Measurements from ENCODE around the gene RIPOR3. TPM values are rescaled to one million over a fixed set of nuclear protein-coding genes. Genes with fewer than 3 reads are reported as not detected.

The RIPOR3 gene
- total and polyA plus RNA-seq, 4 donors: 5.6 to 90.3 (median 16.3) TPM

DNA sequence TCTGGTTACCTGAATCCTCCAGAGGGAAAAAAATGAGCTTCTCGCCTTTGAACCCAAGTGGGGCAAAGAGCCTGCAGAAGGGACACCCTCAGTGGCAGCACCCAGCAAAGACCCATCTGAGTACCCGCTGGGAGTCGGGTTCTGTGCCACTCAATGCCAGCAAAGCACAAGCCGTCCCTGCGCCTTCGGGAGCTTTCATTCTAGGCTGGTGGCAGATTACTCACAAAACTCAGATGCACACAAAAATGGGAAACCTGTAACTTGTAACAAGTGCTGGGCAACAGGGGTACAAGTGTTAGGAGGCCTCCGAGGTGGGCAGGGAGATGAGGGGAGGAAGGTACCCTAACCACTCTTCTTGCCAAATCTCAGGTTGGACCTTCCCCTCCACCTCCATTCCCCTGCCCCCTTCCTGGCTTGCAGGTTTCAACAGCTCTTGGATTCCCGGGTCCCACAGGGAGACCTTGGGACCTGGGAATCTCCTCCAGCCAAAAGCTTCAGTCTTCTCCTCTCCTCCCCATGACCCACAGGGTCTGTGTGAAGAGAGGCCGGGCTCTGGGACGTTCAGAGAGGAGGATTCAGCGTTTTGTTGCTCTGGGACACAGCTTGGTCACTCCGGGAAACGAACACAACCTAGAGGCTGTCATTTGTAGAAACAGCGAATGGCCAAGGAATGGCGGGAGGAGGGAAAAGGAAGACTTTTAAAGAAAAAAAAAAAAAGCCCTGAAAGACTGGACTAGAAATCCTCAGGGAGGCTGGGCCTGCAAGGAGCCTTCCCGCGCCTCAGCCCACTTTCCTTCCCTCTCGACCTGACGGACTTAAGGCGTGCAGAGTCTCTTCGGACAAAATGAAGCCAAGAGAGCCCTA lies 38.8 kb upstream of the RIPOR3 start:
- 52% methylated on average over 21 of the region's 21 CpGs for WGBS
- Histone ChIP-seq H3K9me3 (ENCODE audit: control insufficient read depth in 4 of 4, low read length in 3 of 4) (no peaks in the 10 kb centered on the region), H3K9ac (ENCODE audit: low read depth in 1 of 2, low read length in 2 of 2) (peak overlapping the region in 1 of 2 donors; percentile 59), H3K4me1 (ENCODE audit: control insufficient read depth in 4 of 4, insufficient read depth in 4 of 4, low read length in 3 of 4) (peaks cover 15 to 66% (median 37%) of the 10 kb centered on the region in 4 donors), H3K27ac (ENCODE audit: low read depth in 1 of 2, low read length in 2 of 2) (peak overlapping the region; percentile 87 to 91), H3K36me3 (ENCODE audit: control insufficient read depth in 4 of 4, insufficient read depth in 3 of 4, low read depth in 1 of 4, low read length in 3 of 4) (no peaks in the 10 kb centered on the region), H3K4me3 (ENCODE audit: low read depth in 1 of 3, low read length in 3 of 3) (peak overlapping the region; percentile 48 to 89 (median 80)), H3K27me3 (ENCODE audit: control insufficient read depth in 4 of 4, insufficient read depth in 4 of 4, low read length in 3 of 4) (no peaks in the 10 kb centered on the region)
- DNase-seq (ENCODE audit: low spot score): no peak
- TF ChIP-seq, protein P1, sequence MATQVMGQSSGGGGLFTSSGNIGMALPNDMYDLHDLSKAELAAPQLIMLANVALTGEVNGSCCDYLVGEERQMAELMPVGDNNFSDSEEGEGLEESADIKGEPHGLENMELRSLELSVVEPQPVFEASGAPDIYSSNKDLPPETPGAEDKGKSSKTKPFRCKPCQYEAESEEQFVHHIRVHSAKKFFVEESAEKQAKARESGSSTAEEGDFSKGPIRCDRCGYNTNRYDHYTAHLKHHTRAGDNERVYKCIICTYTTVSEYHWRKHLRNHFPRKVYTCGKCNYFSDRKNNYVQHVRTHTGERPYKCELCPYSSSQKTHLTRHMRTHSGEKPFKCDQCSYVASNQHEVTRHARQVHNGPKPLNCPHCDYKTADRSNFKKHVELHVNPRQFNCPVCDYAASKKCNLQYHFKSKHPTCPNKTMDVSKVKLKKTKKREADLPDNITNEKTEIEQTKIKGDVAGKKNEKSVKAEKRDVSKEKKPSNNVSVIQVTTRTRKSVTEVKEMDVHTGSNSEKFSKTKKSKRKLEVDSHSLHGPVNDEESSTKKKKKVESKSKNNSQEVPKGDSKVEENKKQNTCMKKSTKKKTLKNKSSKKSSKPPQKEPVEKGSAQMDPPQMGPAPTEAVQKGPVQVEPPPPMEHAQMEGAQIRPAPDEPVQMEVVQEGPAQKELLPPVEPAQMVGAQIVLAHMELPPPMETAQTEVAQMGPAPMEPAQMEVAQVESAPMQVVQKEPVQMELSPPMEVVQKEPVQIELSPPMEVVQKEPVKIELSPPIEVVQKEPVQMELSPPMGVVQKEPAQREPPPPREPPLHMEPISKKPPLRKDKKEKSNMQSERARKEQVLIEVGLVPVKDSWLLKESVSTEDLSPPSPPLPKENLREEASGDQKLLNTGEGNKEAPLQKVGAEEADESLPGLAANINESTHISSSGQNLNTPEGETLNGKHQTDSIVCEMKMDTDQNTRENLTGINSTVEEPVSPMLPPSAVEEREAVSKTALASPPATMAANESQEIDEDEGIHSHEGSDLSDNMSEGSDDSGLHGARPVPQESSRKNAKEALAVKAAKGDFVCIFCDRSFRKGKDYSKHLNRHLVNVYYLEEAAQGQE (IDR thresholded peaks at IDR 0.05): no peak
- TF ChIP-seq YY1 (IDR thresholded peaks at IDR 0.05): peak; percentile 1

DNA sequence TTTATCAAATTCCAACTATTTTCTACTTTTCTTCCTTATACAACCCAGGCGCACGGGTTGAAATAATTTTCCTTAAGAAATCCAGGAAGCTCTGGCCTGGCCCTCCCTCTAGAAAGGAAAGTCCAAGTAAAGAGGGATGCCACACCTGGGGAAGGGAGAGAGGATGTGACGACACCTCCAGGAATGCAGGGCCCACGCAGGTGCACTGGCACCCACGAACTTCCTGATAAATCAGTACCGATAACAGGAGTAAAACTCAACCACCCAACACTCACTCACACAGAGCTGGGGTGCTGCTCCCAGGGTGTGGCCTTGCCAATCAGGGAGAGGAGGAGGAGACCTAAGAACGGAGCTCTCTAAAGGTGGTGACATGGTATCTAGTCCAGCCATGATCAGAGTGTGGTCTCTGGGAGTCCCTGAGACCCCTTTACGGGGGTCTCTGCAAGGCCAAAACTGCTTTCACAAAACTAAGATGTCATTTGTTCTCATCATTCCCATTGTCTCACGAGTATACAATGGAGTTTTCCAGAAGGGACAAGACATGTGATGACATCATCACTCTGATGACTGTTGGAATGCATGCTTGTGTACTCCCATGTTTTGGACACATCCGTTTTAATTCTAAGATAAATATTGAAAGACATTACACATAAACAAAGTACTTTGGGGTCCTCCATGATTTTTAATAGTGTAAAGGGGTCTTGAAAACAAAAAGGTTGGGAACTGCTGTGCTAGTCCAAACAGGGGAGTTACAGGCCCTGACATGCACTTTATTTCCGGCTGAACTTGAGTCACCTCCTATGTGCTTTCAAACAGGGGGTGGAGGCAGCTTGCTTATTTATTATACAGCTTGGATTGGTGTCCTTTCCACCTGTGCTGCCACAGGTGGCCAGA lies 37.9 kb upstream of the RIPOR3 start:
- Histone ChIP-seq H3K27ac (ENCODE audit: low read depth in 1 of 2, low read length in 2 of 2) (peak overlapping the region; percentile 70 to 87), H3K36me3 (ENCODE audit: control insufficient read depth in 4 of 4, insufficient read depth in 3 of 4, low read depth in 1 of 4, low read length in 3 of 4) (no peaks in the 10 kb centered on the region), H3K9ac (ENCODE audit: low read depth in 1 of 2, low read length in 2 of 2) (no peak overlapping the region), H3K27me3 (ENCODE audit: control insufficient read depth in 4 of 4, insufficient read depth in 4 of 4, low read length in 3 of 4) (no peaks in the 10 kb centered on the region), H3K4me3 (ENCODE audit: low read depth in 1 of 3, low read length in 3 of 3) (no peak overlapping the region), H3K4me1 (ENCODE audit: control insufficient read depth in 4 of 4, insufficient read depth in 4 of 4, low read length in 3 of 4) (peaks cover 12 to 64% (median 37%) of the 10 kb centered on the region in 4 donors), H3K9me3 (ENCODE audit: control insufficient read depth in 4 of 4, low read length in 3 of 4) (no peaks in the 10 kb centered on the region)
- WGBS: 76% methylated on average over 11 of the region's 11 CpGs
- DNase-seq (ENCODE audit: low spot score): no peak
- TF ChIP-seq, protein P2, sequence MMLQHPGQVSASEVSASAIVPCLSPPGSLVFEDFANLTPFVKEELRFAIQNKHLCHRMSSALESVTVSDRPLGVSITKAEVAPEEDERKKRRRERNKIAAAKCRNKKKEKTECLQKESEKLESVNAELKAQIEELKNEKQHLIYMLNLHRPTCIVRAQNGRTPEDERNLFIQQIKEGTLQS (IDR thresholded peaks at IDR 0.05): no peak
- TF ChIP-seq, protein P3, sequence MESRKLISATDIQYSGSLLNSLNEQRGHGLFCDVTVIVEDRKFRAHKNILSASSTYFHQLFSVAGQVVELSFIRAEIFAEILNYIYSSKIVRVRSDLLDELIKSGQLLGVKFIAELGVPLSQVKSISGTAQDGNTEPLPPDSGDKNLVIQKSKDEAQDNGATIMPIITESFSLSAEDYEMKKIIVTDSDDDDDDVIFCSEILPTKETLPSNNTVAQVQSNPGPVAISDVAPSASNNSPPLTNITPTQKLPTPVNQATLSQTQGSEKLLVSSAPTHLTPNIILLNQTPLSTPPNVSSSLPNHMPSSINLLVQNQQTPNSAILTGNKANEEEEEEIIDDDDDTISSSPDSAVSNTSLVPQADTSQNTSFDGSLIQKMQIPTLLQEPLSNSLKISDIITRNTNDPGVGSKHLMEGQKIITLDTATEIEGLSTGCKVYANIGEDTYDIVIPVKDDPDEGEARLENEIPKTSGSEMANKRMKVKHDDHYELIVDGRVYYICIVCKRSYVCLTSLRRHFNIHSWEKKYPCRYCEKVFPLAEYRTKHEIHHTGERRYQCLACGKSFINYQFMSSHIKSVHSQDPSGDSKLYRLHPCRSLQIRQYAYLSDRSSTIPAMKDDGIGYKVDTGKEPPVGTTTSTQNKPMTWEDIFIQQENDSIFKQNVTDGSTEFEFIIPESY (IDR thresholded peaks at IDR 0.05): no peak
- no peak for TF ChIP-seq RXRA (IDR thresholded peaks at IDR 0.05)
- TF ChIP-seq EGR1 (IDR thresholded peaks at IDR 0.05; ENCODE audit: low read depth in 2 of 2): no peak
- TF ChIP-seq, protein P1 (IDR thresholded peaks at IDR 0.05): no peak
- TF ChIP-seq, protein P4, sequence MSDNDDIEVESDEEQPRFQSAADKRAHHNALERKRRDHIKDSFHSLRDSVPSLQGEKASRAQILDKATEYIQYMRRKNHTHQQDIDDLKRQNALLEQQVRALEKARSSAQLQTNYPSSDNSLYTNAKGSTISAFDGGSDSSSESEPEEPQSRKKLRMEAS (IDR thresholded peaks at IDR 0.05): no peak
- TF ChIP-seq YY1 (IDR thresholded peaks at IDR 0.05): no peak
- TF ChIP-seq FOXA1 (IDR thresholded peaks at IDR 0.05): no peak
- TF ChIP-seq SP1 (IDR thresholded peaks at IDR 0.05): no peak
- no peak for TF ChIP-seq TAF1 (conservative IDR thresholded peaks at IDR 0.05)
- no peak for TF ChIP-seq GABPA (IDR thresholded peaks at IDR 0.05 in 1 of 2, conservative IDR thresholded peaks at IDR 0.05 in 1 of 2)
- no peak for TF ChIP-seq NR2F2 (IDR thresholded peaks at IDR 0.05)
- TF ChIP-seq JUND (IDR thresholded peaks at IDR 0.05): no peak
- TF ChIP-seq, protein P5, sequence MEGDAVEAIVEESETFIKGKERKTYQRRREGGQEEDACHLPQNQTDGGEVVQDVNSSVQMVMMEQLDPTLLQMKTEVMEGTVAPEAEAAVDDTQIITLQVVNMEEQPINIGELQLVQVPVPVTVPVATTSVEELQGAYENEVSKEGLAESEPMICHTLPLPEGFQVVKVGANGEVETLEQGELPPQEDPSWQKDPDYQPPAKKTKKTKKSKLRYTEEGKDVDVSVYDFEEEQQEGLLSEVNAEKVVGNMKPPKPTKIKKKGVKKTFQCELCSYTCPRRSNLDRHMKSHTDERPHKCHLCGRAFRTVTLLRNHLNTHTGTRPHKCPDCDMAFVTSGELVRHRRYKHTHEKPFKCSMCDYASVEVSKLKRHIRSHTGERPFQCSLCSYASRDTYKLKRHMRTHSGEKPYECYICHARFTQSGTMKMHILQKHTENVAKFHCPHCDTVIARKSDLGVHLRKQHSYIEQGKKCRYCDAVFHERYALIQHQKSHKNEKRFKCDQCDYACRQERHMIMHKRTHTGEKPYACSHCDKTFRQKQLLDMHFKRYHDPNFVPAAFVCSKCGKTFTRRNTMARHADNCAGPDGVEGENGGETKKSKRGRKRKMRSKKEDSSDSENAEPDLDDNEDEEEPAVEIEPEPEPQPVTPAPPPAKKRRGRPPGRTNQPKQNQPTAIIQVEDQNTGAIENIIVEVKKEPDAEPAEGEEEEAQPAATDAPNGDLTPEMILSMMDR (IDR thresholded peaks at IDR 0.05; ENCODE audit: low read depth, low read length, missing input control): no peak
- TF ChIP-seq HNF4G (IDR thresholded peaks at IDR 0.05): no peak

All from liver (tissue), 9 donors.